ENCODE data around the gene TFDP2.

GRCh38 chr3:141979050-141979671, 170.2 kb downstream of the TFDP2 start:
- TF ChIP-seq TP53 (CRISPR knock-in tag; IDR thresholded peaks at IDR 0.05), result no peak
- no peak for TF ChIP-seq FOXP4 (CRISPR knock-in tag; IDR thresholded peaks at IDR 0.05)
- TF ChIP-seq NR2C2 (CRISPR knock-in tag; IDR thresholded peaks at IDR 0.05), result no peak
- TF ChIP-seq, protein P1, sequence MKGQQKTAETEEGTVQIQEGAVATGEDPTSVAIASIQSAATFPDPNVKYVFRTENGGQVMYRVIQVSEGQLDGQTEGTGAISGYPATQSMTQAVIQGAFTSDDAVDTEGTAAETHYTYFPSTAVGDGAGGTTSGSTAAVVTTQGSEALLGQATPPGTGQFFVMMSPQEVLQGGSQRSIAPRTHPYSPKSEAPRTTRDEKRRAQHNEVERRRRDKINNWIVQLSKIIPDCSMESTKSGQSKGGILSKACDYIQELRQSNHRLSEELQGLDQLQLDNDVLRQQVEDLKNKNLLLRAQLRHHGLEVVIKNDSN (CRISPR knock-in tag; IDR thresholded peaks at IDR 0.05), result no peak
- TF ChIP-seq, protein P2, sequence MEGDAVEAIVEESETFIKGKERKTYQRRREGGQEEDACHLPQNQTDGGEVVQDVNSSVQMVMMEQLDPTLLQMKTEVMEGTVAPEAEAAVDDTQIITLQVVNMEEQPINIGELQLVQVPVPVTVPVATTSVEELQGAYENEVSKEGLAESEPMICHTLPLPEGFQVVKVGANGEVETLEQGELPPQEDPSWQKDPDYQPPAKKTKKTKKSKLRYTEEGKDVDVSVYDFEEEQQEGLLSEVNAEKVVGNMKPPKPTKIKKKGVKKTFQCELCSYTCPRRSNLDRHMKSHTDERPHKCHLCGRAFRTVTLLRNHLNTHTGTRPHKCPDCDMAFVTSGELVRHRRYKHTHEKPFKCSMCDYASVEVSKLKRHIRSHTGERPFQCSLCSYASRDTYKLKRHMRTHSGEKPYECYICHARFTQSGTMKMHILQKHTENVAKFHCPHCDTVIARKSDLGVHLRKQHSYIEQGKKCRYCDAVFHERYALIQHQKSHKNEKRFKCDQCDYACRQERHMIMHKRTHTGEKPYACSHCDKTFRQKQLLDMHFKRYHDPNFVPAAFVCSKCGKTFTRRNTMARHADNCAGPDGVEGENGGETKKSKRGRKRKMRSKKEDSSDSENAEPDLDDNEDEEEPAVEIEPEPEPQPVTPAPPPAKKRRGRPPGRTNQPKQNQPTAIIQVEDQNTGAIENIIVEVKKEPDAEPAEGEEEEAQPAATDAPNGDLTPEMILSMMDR (IDR thresholded peaks at IDR 0.05), result no peak
- TF ChIP-seq, protein P3, sequence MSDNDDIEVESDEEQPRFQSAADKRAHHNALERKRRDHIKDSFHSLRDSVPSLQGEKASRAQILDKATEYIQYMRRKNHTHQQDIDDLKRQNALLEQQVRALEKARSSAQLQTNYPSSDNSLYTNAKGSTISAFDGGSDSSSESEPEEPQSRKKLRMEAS (CRISPR knock-in tag; IDR thresholded peaks at IDR 0.05), result no peak
- no peak for TF ChIP-seq SOX15 (CRISPR knock-in tag; IDR thresholded peaks at IDR 0.05)

All from WTC11 (cell line).